IMR-90 (cell line): Measurements from ENCODE around the gene DNAJB8.

Source experiments
- BHLHE40 ChIP-seq: fragments of 150-350 bp; IDR thresholded peaks from 2 replicates; pipeline ENCODE4 v1.6.1; 2016; ENCODE audit warnings: mild to moderate bottlenecking, low read depth, low read length
- CEBPB ChIP-seq: IDR thresholded peaks from 2 replicates; pipeline ENCODE4 v1.6.1; 2012; ENCODE audit warnings: low read depth, low read length, improper control_type of control experiment
- MAFK ChIP-seq: IDR thresholded peaks from 2 replicates; pipeline ENCODE4 v1.6.1; 2012; ENCODE audit warnings: low read depth, low read length, improper control_type of control experiment
- MAZ ChIP-seq: IDR thresholded peaks from 2 replicates; pipeline ENCODE4 v1.6.1; 2012; ENCODE audit warnings: low read depth, mild to moderate bottlenecking, low read length, improper control_type of control experiment, moderate library complexity, borderline replicate concordance
- NFE2L2 ChIP-seq: fragments of 150-350 bp; IDR thresholded peaks from 2 replicates; pipeline ENCODE4 v1.6.1; 2016; ENCODE audit warnings: low read depth, mild to moderate bottlenecking, low read length
- POLR2A ChIP-seq: IDR thresholded peaks from 2 replicates; pipeline ENCODE4 v1.6.1; 2012; ENCODE audit warnings: mild to moderate bottlenecking, low read depth, low read length
- TF ChIP-seq, protein P1 (sequence below): conservative IDR thresholded peaks from 2 replicates; pipeline ENCODE4 v1.5.1; 2012; ENCODE audit warnings: mild to moderate bottlenecking, low read depth, low read length, improper control_type of control experiment

DNA sequence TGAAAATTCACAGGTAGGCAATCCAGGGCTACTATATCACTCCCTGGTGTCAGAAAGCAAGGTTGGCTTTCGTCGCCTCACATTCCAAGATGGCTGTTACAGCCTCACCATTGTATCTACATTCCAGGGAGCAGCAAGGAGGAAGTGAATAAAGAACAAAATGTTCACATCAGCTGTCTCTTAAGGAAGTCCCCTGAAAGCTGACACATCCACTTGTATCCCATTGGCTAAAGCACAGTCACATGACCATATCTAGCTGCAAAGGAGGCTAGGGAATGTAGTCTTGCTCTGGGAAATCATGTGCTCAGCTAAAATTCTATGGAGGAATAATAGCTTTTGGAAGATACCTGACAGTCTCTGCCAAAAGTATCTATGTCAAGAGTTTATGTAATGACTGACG lies 39.1 kb upstream of the DNAJB8 start:
- no peak for TF ChIP-seq NFE2L2
- no peak for TF ChIP-seq MAFK
- TF ChIP-seq, protein P1, sequence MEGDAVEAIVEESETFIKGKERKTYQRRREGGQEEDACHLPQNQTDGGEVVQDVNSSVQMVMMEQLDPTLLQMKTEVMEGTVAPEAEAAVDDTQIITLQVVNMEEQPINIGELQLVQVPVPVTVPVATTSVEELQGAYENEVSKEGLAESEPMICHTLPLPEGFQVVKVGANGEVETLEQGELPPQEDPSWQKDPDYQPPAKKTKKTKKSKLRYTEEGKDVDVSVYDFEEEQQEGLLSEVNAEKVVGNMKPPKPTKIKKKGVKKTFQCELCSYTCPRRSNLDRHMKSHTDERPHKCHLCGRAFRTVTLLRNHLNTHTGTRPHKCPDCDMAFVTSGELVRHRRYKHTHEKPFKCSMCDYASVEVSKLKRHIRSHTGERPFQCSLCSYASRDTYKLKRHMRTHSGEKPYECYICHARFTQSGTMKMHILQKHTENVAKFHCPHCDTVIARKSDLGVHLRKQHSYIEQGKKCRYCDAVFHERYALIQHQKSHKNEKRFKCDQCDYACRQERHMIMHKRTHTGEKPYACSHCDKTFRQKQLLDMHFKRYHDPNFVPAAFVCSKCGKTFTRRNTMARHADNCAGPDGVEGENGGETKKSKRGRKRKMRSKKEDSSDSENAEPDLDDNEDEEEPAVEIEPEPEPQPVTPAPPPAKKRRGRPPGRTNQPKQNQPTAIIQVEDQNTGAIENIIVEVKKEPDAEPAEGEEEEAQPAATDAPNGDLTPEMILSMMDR, result no peak
- no peak for TF ChIP-seq POLR2A
- TF ChIP-seq CEBPB, result no peak
- TF ChIP-seq MAZ, result no peak
- TF ChIP-seq BHLHE40, result no peak
